SK-N-MC (cell line): ENCODE data around the gene BCAS1.

Experiments
- DNase-seq: peaks from one replicate; pipeline ENCODE4 v3.0.0-alpha.2; 2011; ENCODE audit warnings: low read depth, low spot score
- H3K27ac ChIP-seq: fragments of 200-600 bp; sonication (generic); 2 replicates; pipeline ENCODE4 v1.5.1; 2016; ENCODE audit warnings: mixed run types
- H3K36me3 ChIP-seq: fragments of 200-600 bp; sonication (generic); 2 replicates; pipeline ENCODE4 v1.6.1; 2017; ENCODE audit warnings: antibody characterized with exemption, low read length, mixed read lengths; ENCODE audit not compliant: insufficient read depth
- H3K4me3 ChIP-seq: fragments of 200-600 bp; sonication (generic); 2 replicates; pipeline ENCODE4 v1.5.1; 2016
- H3K9ac ChIP-seq: fragments of 200-600 bp; sonication (generic); 2 replicates; pipeline ENCODE4 v1.8.0; 2017; ENCODE audit warnings: mixed run types, mixed read lengths; ENCODE audit not compliant: insufficient read length
- H3K9me3 ChIP-seq: fragments of 200-600 bp; sonication (generic); 2 replicates; pipeline ENCODE4 v1.6.1; 2017; ENCODE audit warnings: low read depth, mild to moderate bottlenecking, antibody characterized with exemption, low read length, moderate library complexity, mixed read lengths
- EZH2 ChIP-seq: fragments of 200-600 bp; sonication (generic); IDR thresholded peaks from one replicate; pipeline ENCODE4 v1.6.1; 2017; ENCODE audit warnings: antibody characterized with exemption
- FOXP2 ChIP-seq: optimal IDR thresholded peaks from 2 replicates; pipeline ENCODE3; 2011; ENCODE audit warnings: mild to moderate bottlenecking, moderate library complexity; ENCODE audit not compliant: insufficient read depth; ENCODE audit errors: extremely low read length, control extremely low read depth
- POLR2AphosphoS5 ChIP-seq: IDR thresholded peaks from 2 replicates; pipeline ENCODE4 v1.6.1; 2012; ENCODE audit warnings: mild to moderate bottlenecking, low read depth, low read length, borderline replicate concordance

BCAS1 gene

GRCh38 chr20:54000914-54001313 is 69.5 kb downstream of the BCAS1 start:
- TF ChIP-seq FOXP2, result no peak
- no peak overlapping the region for H3K27ac ChIP-seq
- no peak overlapping the region for H3K9ac ChIP-seq
- DNase-seq, result no peak
- H3K4me3 ChIP-seq, result no peak overlapping the region
- H3K9me3 ChIP-seq, result no peaks in the 10 kb centered on the region
- no peaks in the 10 kb centered on the region for H3K36me3 ChIP-seq

- H3K9ac ChIP-seq, result no peak overlapping the region
- no peak for DNase-seq
- H3K4me3 ChIP-seq, result no peak overlapping the region
- H3K27ac ChIP-seq, result no peak overlapping the region
- TF ChIP-seq FOXP2, result no peak
- TF ChIP-seq POLR2AphosphoS5, result no peak
- no peak for TF ChIP-seq EZH2
- no peaks in the 10 kb centered on the region for H3K9me3 ChIP-seq
- H3K36me3 ChIP-seq, result no peaks in the 10 kb centered on the region
Observed at GRCh38 chr20:54000262-54000661, 70.1 kb downstream of the BCAS1 start.

GRCh38 chr20:53999077-53999476 is 71.3 kb downstream of the BCAS1 start:
- Histone ChIP-seq H3K4me3 (no peak overlapping the region), H3K36me3 (no peaks in the 10 kb centered on the region), H3K9me3 (no peaks in the 10 kb centered on the region), H3K27ac (no peak overlapping the region), H3K9ac (no peak overlapping the region)
- no peak for TF ChIP-seq EZH2
- TF ChIP-seq FOXP2, result no peak
- DNase-seq, result no peak

- no peak overlapping the region for H3K9ac ChIP-seq
- no peaks in the 10 kb centered on the region for H3K36me3 ChIP-seq
- TF ChIP-seq POLR2AphosphoS5 (no peak), FOXP2 (no peak), EZH2 (no peak)
- H3K27ac ChIP-seq, result no peak overlapping the region
- no peak for DNase-seq
- no peak overlapping the region for H3K4me3 ChIP-seq
- no peaks in the 10 kb centered on the region for H3K9me3 ChIP-seq
Observed at GRCh38 chr20:53996584-53997486, 73.6 kb downstream of the BCAS1 start.

- Histone ChIP-seq H3K27ac (no peak overlapping the region), H3K36me3 (no peaks in the 10 kb centered on the region), H3K9ac (no peak overlapping the region), H3K9me3 (no peaks in the 10 kb centered on the region), H3K4me3 (no peak overlapping the region)
- DNase-seq, result no peak
- TF ChIP-seq POLR2AphosphoS5 (no peak), EZH2 (no peak), FOXP2 (no peak)
Observed at GRCh38 chr20:53995949-53996348, 74.4 kb downstream of the BCAS1 start.

- Histone ChIP-seq H3K9ac (no peak overlapping the region), H3K36me3 (no peaks in the 10 kb centered on the region), H3K9me3 (no peaks in the 10 kb centered on the region), H3K27ac (no peak overlapping the region), H3K4me3 (no peak overlapping the region)
- TF ChIP-seq EZH2 (no peak), POLR2AphosphoS5 (no peak), FOXP2 (no peak)
- DNase-seq, result no peak
Observed at GRCh38 chr20:53994088-53994487, 76.3 kb downstream of the BCAS1 start.

GRCh38 chr20:53993310-53993709 is 77.1 kb downstream of the BCAS1 start:
- H3K27ac ChIP-seq, result no peak overlapping the region
- H3K4me3 ChIP-seq, result no peak overlapping the region
- H3K9me3 ChIP-seq, result no peaks in the 10 kb centered on the region
- no peak overlapping the region for H3K9ac ChIP-seq
- TF ChIP-seq POLR2AphosphoS5 (no peak), EZH2 (no peak), FOXP2 (no peak)
- DNase-seq, result no peak
- H3K36me3 ChIP-seq, result no peaks in the 10 kb centered on the region

GRCh38 chr20:53990768-53991450 is 79.5 kb downstream of the BCAS1 start:
- H3K36me3 ChIP-seq, result no peaks in the 10 kb centered on the region
- no peak for DNase-seq
- H3K9ac ChIP-seq, result no peak overlapping the region
- TF ChIP-seq POLR2AphosphoS5, result no peak
- TF ChIP-seq FOXP2, result no peak
- no peak for TF ChIP-seq EZH2
- no peaks in the 10 kb centered on the region for H3K9me3 ChIP-seq
- H3K4me3 ChIP-seq, result no peak overlapping the region
- H3K27ac ChIP-seq, result no peak overlapping the region
